GM12864 (cell line): Measurements from ENCODE around the gene HES4.

Experiments used
- DNase-seq: peaks from one replicate; pipeline ENCODE4 v3.0.0-alpha.2; 2011; ENCODE audit warnings: low read depth
- H3K4me3 ChIP-seq: 2 replicates; pipeline ENCODE4 v1.5.1; 2011; ENCODE audit warnings: mild to moderate bottlenecking, low read depth, low read length, control low read depth
- CTCF ChIP-seq: IDR thresholded peaks from 2 replicates; pipeline ENCODE4 v1.5.1; 2011; ENCODE audit warnings: low read depth, mild to moderate bottlenecking, moderate library complexity, low read length, control low read depth, inconsistent platforms; ENCODE audit errors: missing control alignments

HES4 gene

GRCh38 chr1:1024771-1025699, 25.1 kb upstream of the HES4 start:
- no peak for DNase-seq
- TF ChIP-seq CTCF: no peak
- no peak overlapping the region for H3K4me3 ChIP-seq

- H3K4me3 ChIP-seq: no peak overlapping the region
- DNase-seq: no peak
These were observed 24.4 kb upstream of the HES4 start for GRCh38 chr1:1024149-1024770.

GRCh38 chr1:1023700-1024099, 23.8 kb upstream of the HES4 start:
- no peak for TF ChIP-seq CTCF
- no peak for DNase-seq
- no peak overlapping the region for H3K4me3 ChIP-seq

More at GRCh38 chr1:1024149-1024770, 24.4 kb upstream of the HES4 start:
- TF ChIP-seq CTCF: no peak

- no peak for TF ChIP-seq CTCF
- H3K4me3 ChIP-seq: no peak overlapping the region
- no peak for DNase-seq
These were observed 22.6 kb upstream of the HES4 start for GRCh38 chr1:1022302-1023009.

- H3K4me3 ChIP-seq: no peak overlapping the region
- TF ChIP-seq CTCF: no peak
- no peak for DNase-seq
These were observed 22.0 kb upstream of the HES4 start for GRCh38 chr1:1021920-1022259.

GRCh38 chr1:1021010-1021919, 21.4 kb upstream of the HES4 start:
- peak overlapping the region; percentile 30 for H3K4me3 ChIP-seq
- no peak for DNase-seq
- TF ChIP-seq CTCF: no peak
